Measurements from ENCODE around the gene SORCS1. TPM values are rescaled to one million over a fixed set of nuclear protein-coding genes. Genes with fewer than 3 reads are reported as not detected.

SORCS1 gene
- total and polyA plus RNA-seq, 2 experiments from 2014 or later, result 2.9 to 8.9 TPM

DNA sequence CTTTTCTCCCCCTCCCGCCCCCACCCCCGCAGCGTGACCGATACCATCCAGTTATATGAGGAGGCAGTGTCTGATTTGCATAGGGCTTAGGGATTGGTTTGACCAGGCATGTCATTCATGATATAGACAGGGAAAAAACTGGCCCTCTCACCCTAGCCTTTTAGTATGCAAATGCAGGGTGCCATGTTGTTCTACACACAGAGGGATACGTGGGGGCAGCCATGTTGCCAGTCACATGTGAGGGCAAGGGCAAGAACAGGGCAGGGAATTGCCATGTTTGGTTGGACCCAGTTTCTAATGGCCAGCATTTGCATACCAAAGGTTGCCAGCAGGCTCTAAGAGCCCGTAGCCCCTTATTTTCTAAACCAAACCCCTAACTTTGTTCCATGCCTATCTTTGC lies 552.1 kb downstream of the SORCS1 start:
- TF ChIP-seq, protein P1, sequence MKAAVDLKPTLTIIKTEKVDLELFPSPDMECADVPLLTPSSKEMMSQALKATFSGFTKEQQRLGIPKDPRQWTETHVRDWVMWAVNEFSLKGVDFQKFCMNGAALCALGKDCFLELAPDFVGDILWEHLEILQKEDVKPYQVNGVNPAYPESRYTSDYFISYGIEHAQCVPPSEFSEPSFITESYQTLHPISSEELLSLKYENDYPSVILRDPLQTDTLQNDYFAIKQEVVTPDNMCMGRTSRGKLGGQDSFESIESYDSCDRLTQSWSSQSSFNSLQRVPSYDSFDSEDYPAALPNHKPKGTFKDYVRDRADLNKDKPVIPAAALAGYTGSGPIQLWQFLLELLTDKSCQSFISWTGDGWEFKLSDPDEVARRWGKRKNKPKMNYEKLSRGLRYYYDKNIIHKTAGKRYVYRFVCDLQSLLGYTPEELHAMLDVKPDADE (IDR thresholded peaks at IDR 0.05), result no peak
- TF ChIP-seq ZNF114 (CRISPR knock-in tag; IDR thresholded peaks at IDR 0.05) (no peak), CTCF (conservative IDR thresholded peaks at IDR 0.05; ENCODE audit: low read depth in 2 of 2) (no peak), POLR2AphosphoS5 (IDR thresholded peaks at IDR 0.05; ENCODE audit: low read depth) (no peak), EZH2phosphoT487 (IDR thresholded peaks at IDR 0.05; ENCODE audit: unreplicated experiment) (no peak), JUNB (IDR thresholded peaks at IDR 0.05; ENCODE audit: unreplicated experiment) (no peak), EZH2 (IDR thresholded peaks at IDR 0.05; ENCODE audit: low read depth, unreplicated experiment) (no peak), CREB1 (CRISPR knock-in tag; IDR thresholded peaks at IDR 0.05; ENCODE audit: low read depth) (no peak), NANOG (IDR thresholded peaks at IDR 0.05; ENCODE audit: borderline replicate concordance) (no peak), STAT1 (IDR thresholded peaks at IDR 0.05; ENCODE audit: unreplicated experiment) (no peak), ZNF331 (CRISPR knock-in tag; IDR thresholded peaks at IDR 0.05; ENCODE audit: low read depth) (no peak)
- TF ChIP-seq, protein P2, sequence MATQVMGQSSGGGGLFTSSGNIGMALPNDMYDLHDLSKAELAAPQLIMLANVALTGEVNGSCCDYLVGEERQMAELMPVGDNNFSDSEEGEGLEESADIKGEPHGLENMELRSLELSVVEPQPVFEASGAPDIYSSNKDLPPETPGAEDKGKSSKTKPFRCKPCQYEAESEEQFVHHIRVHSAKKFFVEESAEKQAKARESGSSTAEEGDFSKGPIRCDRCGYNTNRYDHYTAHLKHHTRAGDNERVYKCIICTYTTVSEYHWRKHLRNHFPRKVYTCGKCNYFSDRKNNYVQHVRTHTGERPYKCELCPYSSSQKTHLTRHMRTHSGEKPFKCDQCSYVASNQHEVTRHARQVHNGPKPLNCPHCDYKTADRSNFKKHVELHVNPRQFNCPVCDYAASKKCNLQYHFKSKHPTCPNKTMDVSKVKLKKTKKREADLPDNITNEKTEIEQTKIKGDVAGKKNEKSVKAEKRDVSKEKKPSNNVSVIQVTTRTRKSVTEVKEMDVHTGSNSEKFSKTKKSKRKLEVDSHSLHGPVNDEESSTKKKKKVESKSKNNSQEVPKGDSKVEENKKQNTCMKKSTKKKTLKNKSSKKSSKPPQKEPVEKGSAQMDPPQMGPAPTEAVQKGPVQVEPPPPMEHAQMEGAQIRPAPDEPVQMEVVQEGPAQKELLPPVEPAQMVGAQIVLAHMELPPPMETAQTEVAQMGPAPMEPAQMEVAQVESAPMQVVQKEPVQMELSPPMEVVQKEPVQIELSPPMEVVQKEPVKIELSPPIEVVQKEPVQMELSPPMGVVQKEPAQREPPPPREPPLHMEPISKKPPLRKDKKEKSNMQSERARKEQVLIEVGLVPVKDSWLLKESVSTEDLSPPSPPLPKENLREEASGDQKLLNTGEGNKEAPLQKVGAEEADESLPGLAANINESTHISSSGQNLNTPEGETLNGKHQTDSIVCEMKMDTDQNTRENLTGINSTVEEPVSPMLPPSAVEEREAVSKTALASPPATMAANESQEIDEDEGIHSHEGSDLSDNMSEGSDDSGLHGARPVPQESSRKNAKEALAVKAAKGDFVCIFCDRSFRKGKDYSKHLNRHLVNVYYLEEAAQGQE (IDR thresholded peaks at IDR 0.05; ENCODE audit: unreplicated experiment), result no peak
- no peak for ATAC-seq

More for the DNA sequence above, 552.1 kb downstream of the SORCS1 start:
- Mint-ChIP-seq H3K27me3 (ENCODE audit: insufficient read depth, low read depth, poor library complexity) (peaks cover 16% of the 10 kb centered on the region), H3K4me3 (no peak overlapping the region), H3K27ac (no peak overlapping the region), H3K4me1 (peaks cover 12% of the 10 kb centered on the region; the same call in 2 of the 3 replicates), H3K9me3 (no peaks in the 10 kb centered on the region; the same call in 2 of the 3 replicates), H3K36me3 (ENCODE audit: low read depth) (no peaks in the 10 kb centered on the region)
- H3K27ac ChIP-seq (ENCODE audit: low read depth), result no peak overlapping the region
- H3K9me2 ChIP-seq (ENCODE audit: insufficient read depth), result 0 out of 2 replicates have a peak, but pooled peaks cover 6% of the 10 kb centered on the region
- no peak overlapping the region for H2AFZ ChIP-seq
- peaks cover 33% of the 10 kb centered on the region for H3K27me3 ChIP-seq (ENCODE audit: insufficient read depth)
- H4K20me1 ChIP-seq (replicated peaks; ENCODE audit: insufficient read depth), result no peaks in the 10 kb centered on the region
- H3K4me3 ChIP-seq, result no peak overlapping the region
- H3K4me1 ChIP-seq (ENCODE audit: insufficient read depth), result no peaks in the 10 kb centered on the region
- no peaks in the 10 kb centered on the region for H3K79me2 ChIP-seq (replicated peaks; ENCODE audit: insufficient read depth)
- H3F3A ChIP-seq (replicated peaks; ENCODE audit: low read depth), result no peaks in the 10 kb centered on the region
- H3K4me2 ChIP-seq, result no peak overlapping the region
- peak; percentile 11 for DNase-seq (ENCODE audit: low spot score)
- no peaks in the 10 kb centered on the region for H3K36me3 ChIP-seq (ENCODE audit: insufficient read depth)

All from GM23338 (cell line).